T-helper 1 cell (primary cell): ENCODE results near the gene TATDN3.
"Not testable (repeated sequence)": the region's sequence is repeated elsewhere in the genome, so short reads cannot be mapped to it uniquely, and the experiment has no call there.

Experiments used
- DNase-seq, 5 donors: peaks; one replicate each; pipeline ENCODE4 v3.0.0-alpha.2; 2012 to 2020

TATDN3 gene

DNA sequence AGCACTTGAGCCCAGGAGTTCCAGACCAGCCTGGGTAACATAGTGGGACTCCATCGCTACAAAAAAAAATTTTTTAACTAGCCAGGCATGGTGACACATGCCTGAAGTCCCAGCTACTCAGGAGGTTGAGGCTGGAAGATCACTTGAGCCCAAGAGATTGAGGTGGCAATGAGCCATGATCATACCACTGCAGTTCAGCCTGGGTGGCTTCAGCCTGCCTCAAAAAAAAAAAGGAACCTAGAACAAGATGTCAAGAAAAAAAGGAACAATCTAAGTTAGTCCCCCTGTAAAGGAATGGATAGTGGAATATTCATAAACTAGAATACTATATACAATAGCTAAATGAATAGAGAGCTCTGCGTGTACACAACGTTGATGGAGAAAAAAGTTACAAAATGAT lies 14.5 kb upstream of the TATDN3 start:
- no peak for DNase-seq

DNA sequence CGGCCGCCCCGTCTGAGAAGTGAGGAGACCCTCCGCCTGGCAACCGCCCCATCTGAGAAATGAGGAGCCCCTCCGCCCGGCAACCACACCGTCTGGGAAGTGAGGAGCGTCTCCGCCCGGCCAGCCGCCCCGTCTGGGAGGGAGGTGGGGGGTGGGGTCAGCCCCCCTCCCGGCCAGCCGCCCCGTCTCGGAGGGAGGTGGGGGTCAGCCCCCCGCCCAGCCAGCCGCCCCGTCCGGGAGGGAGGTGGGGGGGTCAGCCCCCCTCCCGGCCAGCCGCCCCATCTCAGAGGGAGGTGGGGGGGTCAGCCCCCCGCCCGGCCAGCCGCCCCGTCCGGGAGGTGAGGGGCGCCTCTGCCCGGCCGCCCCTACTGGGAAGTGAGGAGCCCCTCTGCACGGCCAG lies 12.6 kb upstream of the TATDN3 start:
- not testable (repeated sequence) for DNase-seq

DNA sequence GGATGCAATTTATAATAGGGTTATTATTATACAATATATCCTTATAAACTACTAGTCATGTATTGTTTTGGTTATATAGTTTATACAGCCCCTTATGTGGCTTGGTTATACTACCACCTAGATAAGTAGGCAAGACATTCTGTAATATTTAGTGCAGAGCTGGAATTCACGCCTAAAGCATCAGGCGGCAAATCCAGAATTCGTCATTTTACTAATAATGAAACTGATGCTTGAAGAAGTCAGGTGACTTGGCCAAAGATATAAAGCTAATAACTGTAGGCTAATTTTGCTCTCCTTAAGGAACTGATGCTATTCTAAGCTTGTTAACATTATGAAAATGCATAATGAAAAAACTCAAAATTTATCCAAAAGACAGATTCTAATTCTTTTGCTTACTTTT lies 10.9 kb upstream of the TATDN3 start:
- no peak for DNase-seq

DNA sequence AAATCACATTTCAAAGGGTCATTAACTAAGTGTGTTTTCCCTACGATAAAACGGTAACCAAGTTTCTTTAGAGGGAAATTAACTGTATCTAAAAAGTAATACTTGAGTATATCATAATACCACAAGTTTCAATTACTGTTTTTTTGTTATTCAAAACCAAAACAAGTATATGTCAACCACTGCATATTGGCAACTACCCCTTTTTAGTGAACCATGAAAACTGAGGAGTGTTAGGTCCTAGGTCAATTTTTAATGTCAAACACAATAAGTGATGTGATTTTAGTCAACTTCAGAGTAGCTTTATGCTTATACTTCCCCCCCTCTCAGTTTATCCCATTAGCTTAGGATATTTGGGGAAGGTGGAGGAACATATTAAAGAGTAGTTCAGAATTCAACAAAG lies 10.5 kb upstream of the TATDN3 start:
- no peak for DNase-seq

DNA sequence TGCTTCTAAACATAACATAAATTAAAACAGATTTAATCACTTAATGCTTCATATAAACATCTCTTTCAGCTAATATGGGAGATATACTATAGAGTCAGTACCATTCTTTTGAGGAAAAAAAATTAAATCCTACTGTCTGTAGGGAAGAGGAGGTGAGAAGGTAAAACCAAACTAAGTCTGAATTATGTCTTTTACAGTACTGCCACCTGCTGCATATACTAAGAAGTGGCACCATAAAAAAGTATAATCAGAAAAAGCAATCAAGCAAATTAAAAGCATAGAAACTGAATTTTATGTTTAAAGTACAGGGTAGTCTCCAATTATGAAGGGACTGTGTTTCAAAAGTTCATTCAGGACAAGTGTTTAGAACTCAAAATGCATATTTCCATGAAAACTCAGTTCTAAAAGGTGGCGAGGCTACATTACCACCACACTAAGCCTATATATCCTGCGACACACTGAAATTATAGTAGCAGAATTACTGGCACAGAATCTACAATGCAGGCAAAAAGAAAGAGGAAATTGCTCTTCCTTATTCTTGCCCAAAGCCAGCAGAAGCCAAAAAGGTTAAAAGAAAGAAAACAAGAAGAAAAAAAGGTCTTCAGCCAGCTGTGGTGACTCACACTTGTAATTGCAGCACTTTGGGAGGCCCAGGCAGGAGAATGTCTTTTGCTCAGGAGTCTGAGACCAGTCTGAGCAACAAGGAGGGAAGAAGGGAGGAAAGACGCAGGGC lies 9.1 kb upstream of the TATDN3 start:
- peak in 1 of 5 donors; percentile 33 for DNase-seq

DNA sequence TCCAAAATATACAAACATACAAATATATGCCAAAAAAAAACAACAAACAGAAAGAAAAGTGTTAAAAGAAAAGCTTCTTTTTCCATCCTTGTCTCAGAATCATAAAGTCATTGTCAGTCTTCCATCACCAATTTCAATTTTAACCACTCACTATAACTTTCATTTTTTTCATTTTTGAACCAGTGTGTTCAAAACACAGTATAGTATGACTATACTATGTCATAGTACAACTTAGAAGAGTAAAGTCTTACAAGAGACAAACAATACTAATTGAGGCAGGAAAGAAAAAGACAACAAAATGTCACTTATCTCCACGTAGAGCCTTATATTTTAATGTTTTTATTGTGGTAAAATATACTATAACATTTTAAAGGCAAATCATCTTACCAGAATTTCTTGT lies 7.7 kb upstream of the TATDN3 start:
- DNase-seq, result no peak

DNA sequence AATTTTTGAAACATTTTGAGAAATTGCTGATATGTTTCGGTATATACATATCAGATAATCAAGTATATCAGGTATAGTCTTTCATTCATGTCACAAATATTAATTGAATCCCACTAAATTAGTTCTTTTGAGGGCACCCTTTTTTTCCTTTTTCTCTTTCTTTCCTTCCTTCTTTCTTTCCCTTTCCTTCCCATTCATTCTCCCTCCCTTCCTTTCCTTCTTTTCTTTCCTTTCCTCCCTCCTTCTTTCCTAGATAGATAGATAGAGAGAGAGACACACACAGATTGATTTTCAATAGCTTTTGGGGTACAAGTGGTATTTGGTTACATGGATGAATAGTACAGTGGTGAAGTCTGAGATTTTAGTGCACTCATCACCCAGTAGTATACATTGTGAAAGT lies 5.8 kb upstream of the TATDN3 start:
- no peak for DNase-seq

DNA sequence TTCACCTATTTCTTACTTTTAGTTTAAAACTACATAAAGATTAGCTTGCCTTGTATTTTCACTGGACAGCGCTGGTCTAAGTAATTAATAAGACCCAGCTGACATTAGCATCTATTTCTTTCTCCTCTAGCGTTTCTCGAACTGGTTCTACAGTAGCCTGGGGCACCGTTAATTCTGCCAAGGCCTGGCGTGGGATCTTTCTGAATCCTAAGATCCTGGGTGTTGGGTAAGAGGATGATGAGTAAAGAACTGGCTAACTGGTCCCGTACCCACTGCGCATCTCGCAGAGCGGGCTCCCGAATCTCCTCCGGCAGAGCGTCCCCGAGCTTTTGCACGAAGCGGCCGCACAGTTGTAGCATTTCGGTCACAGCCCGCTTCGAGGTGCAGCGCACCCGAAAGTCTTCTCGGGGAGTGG lies 426 bp upstream of the TATDN3 start:
- no peak for DNase-seq

DNA sequence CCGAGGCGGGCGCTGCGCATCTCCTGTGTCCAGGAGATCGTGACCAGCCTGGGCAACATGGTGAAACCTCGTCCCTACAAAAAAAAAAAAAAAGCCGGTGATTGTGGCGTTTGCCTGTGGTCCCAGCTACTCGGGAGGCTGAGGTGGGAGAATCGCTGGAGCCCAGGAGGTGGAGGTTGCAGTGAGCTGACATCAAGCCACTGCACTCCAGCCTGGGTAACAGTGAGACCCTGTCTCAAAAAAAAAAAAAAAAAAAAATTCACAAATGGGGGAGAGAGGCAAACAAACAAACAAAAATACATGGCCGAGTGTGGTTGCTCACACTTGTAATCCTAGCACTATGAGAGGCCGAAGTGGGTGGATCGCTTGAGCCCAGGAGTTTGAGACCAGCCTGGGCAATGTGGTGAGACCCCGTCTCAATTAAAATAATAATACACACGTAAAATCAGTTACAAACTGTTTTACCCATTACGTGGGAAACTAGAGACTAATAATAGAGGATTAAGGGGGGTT lies 758 bp downstream of the TATDN3 start:
- no peak for DNase-seq

DNA sequence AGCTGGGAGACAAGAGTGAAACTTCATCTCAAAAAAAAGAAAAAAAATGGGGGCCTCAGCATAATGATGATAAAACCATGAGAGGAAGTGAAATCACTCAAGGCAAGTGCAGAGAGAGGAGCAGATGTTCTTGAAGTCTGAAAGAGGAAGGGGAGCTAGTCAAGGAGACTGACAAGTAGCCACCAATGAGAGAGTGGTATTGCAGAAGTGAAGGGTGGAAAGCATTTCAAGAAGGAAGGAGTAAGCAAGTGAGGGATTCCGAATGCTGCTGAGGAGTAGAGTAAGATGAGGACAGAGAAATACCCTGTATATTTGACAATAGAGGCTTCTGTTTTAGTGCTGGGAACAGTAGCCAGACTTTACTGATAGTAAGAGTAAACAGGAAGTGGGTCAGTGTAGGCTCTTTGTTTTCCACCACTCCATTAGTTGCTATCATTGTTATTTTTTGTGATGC lies 2.9 kb downstream of the TATDN3 start:
- DNase-seq, result peak in 1 of 5 donors; percentile 68

DNA sequence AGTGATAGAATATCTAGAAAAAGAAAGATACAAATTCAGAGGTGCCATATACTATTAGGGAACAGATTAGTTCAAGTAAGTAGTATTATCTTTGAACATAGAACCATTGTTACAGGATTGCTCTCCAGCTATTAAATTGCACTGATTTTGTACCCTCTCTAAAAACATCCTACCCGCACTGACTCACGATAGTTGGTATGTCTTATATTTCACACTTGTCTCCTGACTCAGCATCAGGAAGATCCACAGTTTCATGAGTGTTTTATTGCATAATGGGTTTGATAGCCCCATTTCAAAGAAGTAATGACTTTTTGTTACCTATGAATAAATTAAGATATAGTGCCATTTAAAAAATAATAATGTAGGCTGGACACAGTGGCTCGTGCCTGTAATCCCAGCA lies 6.0 kb downstream of the TATDN3 start:
- DNase-seq, result no peak

DNA sequence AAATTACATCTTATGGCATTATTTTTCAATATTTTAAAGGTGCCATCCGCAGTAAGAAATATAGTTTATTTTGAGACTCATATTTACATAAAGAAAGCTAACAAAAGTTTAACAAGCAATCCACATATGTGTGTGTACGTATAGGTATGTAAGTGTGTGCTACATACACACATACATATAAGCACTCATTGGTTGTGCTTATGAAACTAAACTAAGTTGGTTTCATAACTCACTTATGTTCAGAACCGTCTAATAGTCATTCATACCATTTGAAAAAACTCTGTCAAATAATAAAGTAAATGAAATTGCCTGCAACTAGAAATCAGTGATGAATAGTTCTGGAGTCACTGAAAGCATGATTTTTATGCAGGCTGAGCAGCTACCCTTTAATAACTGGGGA lies 14.1 kb downstream of the TATDN3 start:
- no peak for DNase-seq

DNA sequence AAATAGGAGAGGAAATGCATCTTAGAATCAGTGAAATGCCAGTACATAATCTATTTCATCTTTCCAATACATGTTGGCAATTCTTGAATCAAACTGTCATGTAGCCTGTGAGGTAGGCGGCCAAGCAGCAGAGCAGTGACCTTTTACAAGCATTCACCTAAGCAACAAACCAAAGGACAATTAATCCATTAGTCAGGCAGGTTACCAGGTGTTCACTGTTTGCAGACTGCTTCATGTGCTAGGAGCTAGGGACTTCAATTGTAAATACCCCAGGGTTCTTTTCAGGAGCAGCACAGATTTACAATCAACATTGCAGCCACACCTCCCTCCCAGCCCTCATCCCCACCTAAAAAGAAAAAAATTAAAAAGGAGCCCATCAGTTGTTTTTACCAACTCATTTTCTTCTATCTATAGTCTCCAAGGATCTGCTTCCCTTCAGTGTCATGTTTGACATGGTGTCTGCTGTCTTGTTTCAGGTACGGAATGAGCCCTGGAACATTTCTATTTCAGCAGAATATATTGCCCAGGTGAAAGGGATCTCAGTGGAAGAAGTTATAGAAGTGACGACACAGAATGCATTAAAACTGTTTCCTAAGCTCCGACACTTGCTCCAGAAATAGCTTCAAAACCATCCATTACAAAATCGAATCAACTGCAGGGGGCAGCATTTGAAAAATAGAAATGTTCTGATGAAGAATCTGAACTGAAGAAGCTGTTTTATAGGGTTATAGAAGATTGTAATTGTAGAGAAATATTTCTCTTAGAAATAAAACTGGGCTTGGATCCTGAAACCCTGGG lies 23.0 kb downstream of the TATDN3 start:
- no peak for DNase-seq

DNA sequence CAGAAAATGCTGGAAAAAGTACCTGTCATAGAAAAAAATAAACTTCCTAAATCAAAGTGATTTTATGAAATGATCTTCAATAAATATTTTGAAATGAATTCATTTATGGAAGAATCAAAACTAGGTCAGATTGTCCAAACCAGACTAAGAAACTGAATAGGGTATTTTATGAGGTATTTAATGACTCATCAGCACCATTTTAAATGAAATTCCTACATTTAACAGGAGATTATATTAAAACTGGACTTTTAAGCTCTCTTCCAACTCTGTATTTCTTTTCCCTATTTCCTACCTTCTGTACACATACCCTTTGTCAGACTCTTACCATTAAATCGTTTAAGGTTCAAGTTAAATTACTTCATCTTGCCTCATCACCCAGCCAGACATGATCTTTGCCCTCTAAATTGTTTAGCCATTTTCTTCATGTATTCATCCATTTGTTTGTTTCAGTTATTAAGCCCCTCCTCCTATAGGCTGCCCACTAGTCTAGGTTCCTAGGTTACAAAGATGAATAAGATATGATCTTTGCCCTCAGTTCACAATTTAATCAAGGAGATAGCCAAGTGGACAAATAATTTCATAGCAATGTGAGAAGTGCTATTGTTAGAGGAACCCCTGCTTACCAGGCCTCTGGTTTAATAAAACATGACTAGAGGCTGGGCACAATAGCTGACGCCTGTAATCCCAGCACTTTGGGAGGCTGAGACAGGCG lies 25.0 kb downstream of the TATDN3 start:
- DNase-seq, result no peak

DNA sequence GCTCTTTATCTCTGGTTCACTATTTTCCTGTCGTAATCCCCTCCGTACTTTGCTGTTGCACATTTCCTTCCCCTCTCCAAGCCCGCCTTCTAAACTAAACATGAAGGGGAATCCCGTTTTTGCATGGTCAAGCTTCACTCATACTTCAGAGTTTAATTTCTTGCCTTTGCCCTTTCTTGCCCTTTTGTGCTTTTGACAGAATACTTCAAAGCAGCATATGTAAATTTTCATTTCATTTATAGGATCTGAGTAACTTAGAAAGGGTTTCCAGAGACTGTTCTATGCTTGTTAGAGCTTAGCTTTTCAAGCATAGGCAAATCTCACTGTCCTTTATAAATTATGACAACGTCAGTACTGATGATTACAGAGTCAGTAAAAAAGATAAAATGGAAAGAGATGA lies 28.0 kb downstream of the TATDN3 start:
- no peak for DNase-seq

DNA sequence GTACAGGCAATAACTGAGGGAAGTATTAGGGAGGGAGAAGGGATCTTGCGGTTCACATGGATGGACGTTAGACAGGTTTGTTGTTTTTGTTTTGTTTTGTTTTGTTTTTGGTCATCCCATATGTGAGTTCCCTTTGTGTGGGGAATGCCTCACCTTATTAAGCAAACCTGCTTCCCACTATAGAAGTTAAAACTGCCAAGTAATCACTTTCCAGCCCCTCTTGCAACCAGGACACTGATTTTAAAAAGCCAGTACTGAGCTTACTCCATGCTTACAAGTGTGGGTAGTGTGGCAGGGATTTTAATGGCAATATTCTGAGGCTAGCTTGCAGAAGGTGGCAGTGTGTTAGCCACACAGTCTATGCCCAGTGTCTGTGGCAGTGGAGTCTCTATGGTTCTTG lies 29.3 kb downstream of the TATDN3 start:
- no peak for DNase-seq

DNA sequence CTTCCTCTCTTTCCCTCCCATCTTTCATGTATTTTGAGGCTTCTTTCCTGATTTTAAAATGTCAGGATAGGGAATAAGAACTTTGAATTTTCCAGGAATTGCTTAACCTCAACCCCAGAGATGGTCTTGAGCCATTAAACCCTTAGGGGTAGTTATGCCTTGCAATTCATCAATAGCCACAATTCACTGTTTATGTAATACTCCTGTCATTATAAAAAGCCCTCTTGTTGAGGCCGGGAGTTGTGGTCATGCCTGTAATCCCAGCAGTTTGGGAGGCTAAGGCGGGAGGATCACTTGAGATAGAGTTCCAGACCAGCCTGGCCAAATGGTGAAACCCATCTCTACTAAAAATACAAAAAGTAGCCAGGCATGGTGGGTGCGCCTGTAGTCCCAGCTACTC lies 31.3 kb downstream of the TATDN3 start:
- no peak for DNase-seq

DNA sequence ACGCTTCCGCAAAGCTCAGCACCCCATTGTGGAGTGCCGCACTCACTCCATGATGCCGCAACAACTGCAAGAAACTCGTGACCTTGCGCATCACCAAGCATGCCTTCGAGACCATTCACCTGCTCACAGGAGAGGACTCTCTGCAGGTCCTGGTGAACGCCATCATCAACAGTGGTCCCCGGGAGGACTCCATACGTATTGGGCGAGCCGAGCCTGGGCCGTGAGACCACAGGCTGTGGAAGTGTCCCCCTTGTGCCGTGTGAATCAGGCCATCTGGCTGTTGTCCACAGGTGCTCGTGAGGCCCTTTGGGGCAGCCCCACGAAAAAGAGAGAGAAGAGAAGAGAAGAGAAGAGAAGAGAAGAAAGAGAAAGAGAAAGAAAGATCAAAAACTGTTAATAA lies 32.5 kb downstream of the TATDN3 start:
- no peak for DNase-seq

DNA sequence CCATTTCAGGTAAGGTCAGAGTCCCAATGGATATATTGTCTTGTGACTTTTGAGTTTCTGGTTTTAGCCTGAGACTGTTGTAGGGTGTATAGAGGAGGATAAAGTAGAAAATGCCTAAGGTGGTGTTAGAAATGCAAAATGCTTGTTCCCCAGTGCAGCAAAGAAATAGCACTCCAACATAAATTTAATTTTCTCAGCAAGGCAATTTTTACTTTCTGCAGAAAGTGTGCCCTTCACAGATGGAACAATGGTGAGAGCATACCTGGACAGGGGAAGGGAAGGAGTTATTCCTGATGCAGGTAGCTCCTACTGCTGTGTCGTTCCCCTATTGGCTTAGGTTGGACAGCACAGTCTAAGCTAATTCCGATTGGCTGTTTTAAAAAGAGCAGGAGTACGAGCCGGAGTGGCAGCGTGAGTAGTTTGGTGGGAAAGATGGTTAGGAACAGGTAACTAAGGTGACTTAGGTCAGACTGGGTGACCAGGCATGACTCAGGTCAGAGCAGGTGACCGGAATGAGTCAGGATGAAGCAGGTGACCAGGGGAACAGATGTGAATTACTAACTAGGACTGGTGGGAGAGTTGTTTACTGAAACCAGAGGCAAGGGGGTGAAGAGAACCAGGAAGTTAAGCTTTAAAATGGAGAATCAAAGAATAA lies 34.2 kb downstream of the TATDN3 start:
- no peak for DNase-seq

DNA sequence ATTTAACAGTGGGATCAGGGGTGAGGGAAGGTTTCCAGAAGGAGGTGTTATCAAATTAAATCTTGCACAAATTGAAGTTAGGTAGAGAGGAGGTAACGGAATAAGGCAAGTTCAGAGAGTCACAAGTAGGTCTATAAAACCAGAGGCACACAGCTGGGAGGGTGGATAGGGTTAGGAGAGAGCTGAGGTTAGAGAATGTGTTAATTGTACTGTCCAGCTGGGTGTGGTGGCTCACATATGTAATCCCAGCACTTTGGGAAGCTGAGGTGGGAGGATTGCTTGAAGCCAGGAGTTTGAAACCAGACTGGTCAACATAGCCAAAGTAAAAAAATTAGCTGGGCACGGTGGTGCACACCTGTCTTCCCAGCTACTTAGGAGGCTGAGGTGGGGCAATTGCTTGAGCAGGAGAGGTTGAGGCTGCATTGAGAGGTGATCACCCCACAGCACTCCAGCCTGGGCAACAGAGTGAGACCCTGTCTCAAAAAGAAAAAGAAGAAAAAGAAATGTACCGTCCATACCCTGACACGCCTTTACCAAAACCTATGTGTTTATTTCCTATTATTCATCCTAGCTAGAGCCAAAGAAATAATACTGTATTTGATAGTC lies 35.6 kb downstream of the TATDN3 start:
- no peak for DNase-seq

DNA sequence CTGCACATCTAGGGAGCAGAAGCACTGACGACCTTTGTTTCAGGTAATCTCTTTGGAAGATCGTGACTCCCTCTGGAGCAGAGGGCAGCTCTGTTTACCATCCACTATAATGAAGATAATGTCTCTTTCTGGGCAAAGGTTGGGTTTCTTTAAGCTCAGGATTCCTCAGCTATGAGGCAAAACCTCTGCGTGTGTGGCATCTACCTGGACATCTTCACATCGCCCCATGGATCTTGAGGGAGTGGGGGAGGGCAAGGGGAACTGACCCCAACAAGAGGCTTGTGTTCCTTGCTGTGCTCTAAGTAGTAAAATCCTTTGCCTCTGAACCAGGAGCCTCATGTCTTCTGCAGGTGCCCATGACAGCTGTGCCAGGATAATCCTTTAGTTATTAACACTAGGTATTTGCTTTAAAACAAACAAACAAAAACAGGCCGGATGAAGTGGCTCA lies 36.2 kb downstream of the TATDN3 start:
- DNase-seq, result no peak

DNA sequence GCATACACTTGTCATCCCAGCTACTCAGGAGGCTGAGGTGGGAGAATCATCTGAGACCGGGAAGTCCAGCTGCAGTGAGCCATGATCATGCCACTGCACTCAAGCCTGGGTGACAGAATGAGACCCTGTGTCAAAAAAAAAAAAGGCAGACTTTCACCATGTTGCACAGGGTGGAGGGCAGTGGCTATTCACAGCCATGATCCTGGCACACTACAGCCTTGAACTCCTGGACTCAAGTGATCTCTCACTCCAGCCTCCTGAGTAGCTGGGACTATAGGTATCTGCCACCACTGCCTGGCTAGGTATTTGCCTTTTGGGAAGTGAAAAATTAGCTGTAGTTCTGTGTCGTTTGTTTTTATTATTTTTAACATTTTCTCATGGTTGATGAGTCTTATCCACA lies 36.7 kb downstream of the TATDN3 start:
- no peak for DNase-seq
